ENCODE data around the gene OPCML. TPM values are rescaled to one million over a fixed set of nuclear protein-coding genes. Genes with fewer than 3 reads are reported as not detected.

The OPCML gene
- total RNA-seq, 1 donor from 2014 or later = 0.61 TPM

- peak; percentile 44 for TF ChIP-seq CTCF (IDR thresholded peaks at IDR 0.05; ENCODE audit: partially characterized antibody, unreplicated experiment)
- Mint-ChIP-seq H3K4me1 (ENCODE audit: low read depth, unreplicated experiment) (peaks cover 7% of the 10 kb centered on the region), H3K36me3 (ENCODE audit: unreplicated experiment) (no peaks in the 10 kb centered on the region), H3K27me3 (ENCODE audit: unreplicated experiment) (peaks cover 3% of the 10 kb centered on the region), H3K9me3 (ENCODE audit: unreplicated experiment) (peaks cover 4% of the 10 kb centered on the region), H3K4me3 (ENCODE audit: unreplicated experiment) (peak overlapping the region; percentile 92), H3K27ac (ENCODE audit: unreplicated experiment) (no peak overlapping the region)
- peak; percentile 50 for DNase-seq
Observed at GRCh38 chr11:132942611-132943356, 589.5 kb downstream of the OPCML start.

- H3K36me3 Mint-ChIP-seq (ENCODE audit: unreplicated experiment) = no peaks in the 10 kb centered on the region
- peaks cover 14% of the 10 kb centered on the region for H3K4me1 Mint-ChIP-seq (ENCODE audit: low read depth, unreplicated experiment)
- H3K27me3 Mint-ChIP-seq (ENCODE audit: unreplicated experiment) = peaks cover 2% of the 10 kb centered on the region
- no peak overlapping the region for H3K27ac Mint-ChIP-seq (ENCODE audit: unreplicated experiment)
- H3K4me3 Mint-ChIP-seq (ENCODE audit: unreplicated experiment) = no peak overlapping the region
- no peak for DNase-seq
- no peak for TF ChIP-seq CTCF (IDR thresholded peaks at IDR 0.05; ENCODE audit: partially characterized antibody, unreplicated experiment)
- peaks cover 4% of the 10 kb centered on the region for H3K9me3 Mint-ChIP-seq (ENCODE audit: unreplicated experiment)
Observed at GRCh38 chr11:132941761-132942160, 590.5 kb downstream of the OPCML start.

- Mint-ChIP-seq H3K4me1 (ENCODE audit: low read depth, unreplicated experiment) (peaks cover 18% of the 10 kb centered on the region), H3K9me3 (ENCODE audit: unreplicated experiment) (peaks cover 4% of the 10 kb centered on the region), H3K27ac (ENCODE audit: unreplicated experiment) (no peak overlapping the region), H3K4me3 (ENCODE audit: unreplicated experiment) (no peak overlapping the region), H3K27me3 (ENCODE audit: unreplicated experiment) (peaks cover 2% of the 10 kb centered on the region), H3K36me3 (ENCODE audit: unreplicated experiment) (no peaks in the 10 kb centered on the region)
- no peak for DNase-seq
- peak; percentile 97 for TF ChIP-seq CTCF (IDR thresholded peaks at IDR 0.05; ENCODE audit: partially characterized antibody, unreplicated experiment)
Observed at GRCh38 chr11:132941024-132941646, 591.2 kb downstream of the OPCML start.

GRCh38 chr11:132937016-132937415 lies 595.3 kb downstream of the OPCML start:
- peaks cover 17% of the 10 kb centered on the region for H3K4me1 Mint-ChIP-seq (ENCODE audit: low read depth, unreplicated experiment)
- H3K27ac Mint-ChIP-seq (ENCODE audit: unreplicated experiment) = no peak overlapping the region
- DNase-seq = no peak
- no peaks in the 10 kb centered on the region for H3K9me3 Mint-ChIP-seq (ENCODE audit: unreplicated experiment)
- no peak overlapping the region for H3K4me3 Mint-ChIP-seq (ENCODE audit: unreplicated experiment)
- TF ChIP-seq CTCF (IDR thresholded peaks at IDR 0.05; ENCODE audit: partially characterized antibody, unreplicated experiment) = no peak
- no peaks in the 10 kb centered on the region for H3K27me3 Mint-ChIP-seq (ENCODE audit: unreplicated experiment)
- H3K36me3 Mint-ChIP-seq (ENCODE audit: unreplicated experiment) = no peaks in the 10 kb centered on the region

- H3K27me3 Mint-ChIP-seq (ENCODE audit: unreplicated experiment) = no peaks in the 10 kb centered on the region
- H3K4me1 Mint-ChIP-seq (ENCODE audit: low read depth, unreplicated experiment) = peaks cover 17% of the 10 kb centered on the region
- no peaks in the 10 kb centered on the region for H3K9me3 Mint-ChIP-seq (ENCODE audit: unreplicated experiment)
- no peak for DNase-seq
- H3K27ac Mint-ChIP-seq (ENCODE audit: unreplicated experiment) = no peak overlapping the region
- H3K36me3 Mint-ChIP-seq (ENCODE audit: unreplicated experiment) = no peaks in the 10 kb centered on the region
- TF ChIP-seq CTCF (IDR thresholded peaks at IDR 0.05; ENCODE audit: partially characterized antibody, unreplicated experiment) = no peak
- no peak overlapping the region for H3K4me3 Mint-ChIP-seq (ENCODE audit: unreplicated experiment)
Observed at GRCh38 chr11:132935383-132935782, 596.9 kb downstream of the OPCML start.
